HG03045 (cell line): ENCODE results near the gene PRDX5.

ENCODE experiments used
- ATAC-seq: cut with Tn5 transposase; IDR thresholded peaks from one replicate; pipeline ENCODE4 v1.9.1; 2021; ENCODE audit warnings: mild to moderate bottlenecking, moderate library complexity; ENCODE audit not compliant: unreplicated experiment

The PRDX5 gene

DNA sequence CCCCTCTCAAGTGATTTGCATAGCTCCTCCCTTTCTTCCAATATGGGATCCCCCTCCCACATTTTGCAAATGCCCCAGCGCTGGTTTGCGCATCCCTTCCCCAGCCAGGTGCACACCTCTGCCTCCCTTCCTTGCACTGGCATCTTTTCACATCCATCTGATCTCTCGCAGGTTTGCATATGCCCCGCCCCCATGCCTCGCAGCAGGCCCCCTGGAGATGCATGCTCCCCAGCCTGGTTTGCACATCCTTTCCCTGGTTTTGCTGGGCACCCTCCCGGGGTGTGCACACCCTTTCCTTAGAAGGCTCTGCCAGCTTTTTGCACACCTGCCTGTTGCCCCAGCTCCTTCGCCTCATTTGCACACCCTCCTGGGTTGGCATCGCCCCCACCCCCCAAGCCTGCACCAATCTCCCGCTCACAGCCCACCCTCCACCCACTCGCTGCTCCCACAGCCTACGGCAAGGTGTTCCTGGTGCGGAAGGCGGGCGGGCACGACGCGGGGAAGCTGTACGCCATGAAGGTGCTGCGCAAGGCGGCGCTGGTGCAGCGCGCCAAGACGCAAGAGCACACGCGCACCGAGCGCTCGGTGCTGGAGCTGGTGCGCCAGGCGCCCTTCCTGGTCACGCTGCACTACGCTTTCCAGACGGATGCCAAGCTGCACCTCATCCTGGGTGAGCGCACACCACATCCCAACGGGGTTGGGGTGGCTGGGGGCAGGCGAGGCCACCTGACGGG lies 42.0 kb downstream of the PRDX5 start:
- ATAC-seq: no peak

DNA sequence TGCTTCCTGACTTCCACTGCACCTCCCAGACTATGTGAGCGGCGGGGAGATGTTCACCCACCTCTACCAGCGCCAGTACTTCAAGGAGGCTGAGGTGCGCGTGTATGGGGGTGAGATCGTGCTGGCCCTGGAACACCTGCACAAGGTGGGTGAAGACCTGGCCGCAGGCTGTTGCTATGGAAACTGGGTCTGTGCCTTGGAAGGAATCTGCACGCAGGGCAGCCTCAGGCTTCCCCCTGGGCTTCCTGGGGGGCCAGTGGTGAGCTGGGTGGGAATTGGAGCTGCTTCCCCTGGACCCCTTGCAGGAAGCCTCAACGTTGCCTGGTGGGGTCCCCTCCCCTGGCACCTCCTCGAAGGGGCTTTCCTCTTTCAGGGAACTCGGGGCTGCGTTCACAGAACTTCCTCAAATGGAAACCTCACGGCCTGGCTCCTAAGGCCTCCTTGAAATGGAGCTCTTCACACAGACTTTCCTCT lies 42.6 kb downstream of the PRDX5 start:
- ATAC-seq: no peak

DNA sequence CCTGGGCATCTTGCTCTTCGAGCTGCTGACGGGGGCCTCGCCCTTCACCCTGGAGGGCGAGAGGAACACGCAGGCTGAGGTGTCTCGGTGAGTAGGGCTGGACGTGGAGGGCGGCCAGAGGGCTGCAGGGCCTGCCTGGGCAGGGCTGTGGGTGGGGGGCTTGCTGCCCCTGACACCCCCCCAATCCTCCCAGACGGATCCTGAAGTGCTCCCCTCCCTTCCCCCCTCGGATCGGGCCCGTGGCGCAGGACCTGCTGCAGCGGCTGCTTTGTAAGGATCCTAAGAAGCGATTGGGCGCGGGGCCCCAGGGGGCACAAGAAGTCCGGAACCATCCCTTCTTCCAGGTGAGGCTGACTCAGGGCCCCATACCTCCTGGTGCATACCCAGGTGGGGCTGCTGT lies 43.7 kb downstream of the PRDX5 start:
- ATAC-seq: no peak

DNA sequence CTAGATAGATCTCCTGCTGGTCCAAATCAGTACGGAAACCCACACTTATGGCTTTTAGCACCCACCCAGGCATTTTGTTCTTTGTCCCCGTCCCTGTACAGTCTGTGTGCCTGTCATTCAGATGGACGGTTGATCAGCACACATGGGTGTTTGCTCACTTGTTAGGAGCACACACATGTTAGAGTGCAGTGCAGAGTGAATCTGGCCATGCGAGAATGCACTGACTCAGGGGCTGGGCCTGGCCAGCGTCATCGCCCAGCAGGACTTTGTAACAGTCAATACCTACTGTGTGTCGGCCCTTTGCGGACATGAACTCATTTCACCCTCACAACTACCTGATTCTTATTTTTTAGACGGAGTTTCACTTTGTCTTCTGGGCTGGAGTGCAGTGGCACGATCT lies 44.4 kb downstream of the PRDX5 start:
- no peak for ATAC-seq

DNA sequence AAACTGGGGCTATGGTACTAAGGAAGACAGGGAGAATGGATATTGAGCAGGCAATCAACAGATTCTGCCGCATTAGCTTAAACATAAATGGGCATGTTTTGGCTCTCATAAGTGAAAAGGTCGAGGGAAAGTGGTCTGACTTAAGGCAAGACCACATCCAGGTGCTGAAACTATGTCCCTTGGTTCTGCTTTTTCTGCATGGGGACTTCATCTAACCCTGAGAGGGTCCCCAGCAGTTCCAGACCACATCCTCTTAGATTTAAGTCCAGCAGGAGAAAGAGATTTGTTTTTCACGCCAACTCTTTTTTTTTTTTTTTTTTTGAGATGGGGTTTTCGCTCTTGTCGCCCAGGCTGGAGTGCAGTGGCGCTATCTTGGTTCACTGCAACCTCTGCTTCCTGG lies 46.5 kb downstream of the PRDX5 start:
- ATAC-seq: no peak

DNA sequence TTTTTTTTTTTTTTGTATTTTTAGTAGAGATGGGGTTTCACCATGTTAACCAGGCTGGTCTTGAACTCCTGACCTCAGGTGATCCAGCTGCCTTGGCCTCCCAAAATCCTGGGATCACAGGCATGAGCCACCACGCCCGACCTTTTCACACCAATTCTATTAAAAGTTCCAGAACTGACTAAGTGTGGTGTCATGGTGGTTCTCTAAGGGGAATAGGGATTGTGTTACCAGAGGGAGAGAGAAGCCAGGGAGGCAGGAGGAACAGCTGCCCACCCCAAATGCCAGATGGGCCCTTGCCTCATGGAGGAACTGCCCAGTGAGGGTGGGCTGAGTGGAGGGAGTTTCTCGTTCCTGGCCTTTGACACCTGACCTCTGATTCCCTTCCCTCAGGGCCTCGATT lies 47.0 kb downstream of the PRDX5 start:
- ATAC-seq: no peak

DNA sequence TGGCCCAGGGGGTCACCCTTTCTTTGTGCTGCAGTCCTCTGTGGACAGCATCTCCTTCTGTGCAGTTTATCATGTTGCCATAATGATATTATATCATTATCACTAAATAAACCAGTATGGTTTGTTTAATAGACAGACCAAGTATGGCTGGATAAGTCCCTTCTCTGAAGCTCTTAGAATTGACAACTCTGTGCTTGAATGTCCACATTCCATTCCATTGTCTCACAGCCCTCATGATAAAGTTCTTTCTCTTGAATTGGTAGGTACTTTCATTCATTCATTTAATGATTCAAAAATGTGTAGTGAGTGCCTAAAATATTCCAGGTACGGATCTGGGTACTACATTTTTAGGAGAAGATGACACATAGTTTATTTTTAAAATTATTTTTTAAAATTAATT lies 48.8 kb downstream of the PRDX5 start:
- ATAC-seq: no peak

DNA sequence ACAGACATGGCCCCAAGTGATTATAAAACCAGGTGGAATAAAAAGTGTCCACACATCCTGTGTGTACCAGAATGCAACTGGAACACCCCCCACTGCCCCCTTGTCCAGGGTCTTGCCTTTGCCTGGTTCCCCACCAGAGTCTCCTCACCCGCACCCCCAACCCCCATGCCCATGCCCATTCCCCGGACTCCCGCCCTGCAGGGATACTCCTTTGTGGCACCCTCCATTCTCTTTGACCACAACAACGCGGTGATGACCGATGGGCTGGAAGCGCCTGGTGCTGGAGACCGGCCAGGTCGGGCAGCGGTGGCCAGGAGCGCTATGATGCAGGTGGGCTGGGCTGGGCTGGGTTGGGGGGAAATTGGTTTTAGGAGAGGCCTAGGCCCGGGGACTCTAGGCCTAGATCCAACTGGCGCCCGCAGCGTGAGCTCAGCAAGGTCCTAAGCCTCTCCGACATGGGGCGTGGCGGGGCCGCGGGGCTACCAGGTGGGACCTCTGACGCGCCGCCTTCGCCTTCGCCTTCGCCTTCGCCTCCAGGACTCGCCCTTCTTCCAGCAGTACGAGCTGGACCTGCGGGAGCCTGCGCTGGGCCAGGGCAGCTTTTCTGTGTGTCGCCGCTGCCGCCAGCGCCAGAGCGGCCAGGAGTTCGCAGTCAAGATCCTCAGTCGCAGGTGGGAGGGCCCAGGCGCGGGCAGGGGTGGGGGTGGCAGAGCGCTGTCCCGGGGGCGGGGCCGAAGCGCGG lies 50.2 kb downstream of the PRDX5 start:
- ATAC-seq: no peak

DNA sequence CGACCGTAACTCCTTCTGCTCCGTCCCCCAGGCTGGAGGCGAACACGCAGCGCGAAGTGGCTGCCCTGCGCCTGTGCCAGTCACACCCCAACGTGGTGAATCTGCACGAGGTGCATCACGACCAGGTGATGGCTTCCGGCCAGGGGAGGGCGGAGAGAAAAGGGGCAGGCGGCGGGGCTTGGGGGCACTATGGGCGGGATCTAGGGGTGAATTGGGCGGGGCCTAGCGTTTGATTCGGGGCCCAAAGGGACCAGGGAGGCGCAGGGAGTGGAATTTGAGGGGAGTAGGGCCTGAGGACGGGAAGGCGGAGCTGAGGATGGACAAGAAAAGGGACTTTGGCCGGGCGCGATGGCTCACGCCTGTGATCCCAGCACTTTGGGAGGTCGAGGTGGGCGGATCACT lies 50.8 kb downstream of the PRDX5 start:
- no peak for ATAC-seq

DNA sequence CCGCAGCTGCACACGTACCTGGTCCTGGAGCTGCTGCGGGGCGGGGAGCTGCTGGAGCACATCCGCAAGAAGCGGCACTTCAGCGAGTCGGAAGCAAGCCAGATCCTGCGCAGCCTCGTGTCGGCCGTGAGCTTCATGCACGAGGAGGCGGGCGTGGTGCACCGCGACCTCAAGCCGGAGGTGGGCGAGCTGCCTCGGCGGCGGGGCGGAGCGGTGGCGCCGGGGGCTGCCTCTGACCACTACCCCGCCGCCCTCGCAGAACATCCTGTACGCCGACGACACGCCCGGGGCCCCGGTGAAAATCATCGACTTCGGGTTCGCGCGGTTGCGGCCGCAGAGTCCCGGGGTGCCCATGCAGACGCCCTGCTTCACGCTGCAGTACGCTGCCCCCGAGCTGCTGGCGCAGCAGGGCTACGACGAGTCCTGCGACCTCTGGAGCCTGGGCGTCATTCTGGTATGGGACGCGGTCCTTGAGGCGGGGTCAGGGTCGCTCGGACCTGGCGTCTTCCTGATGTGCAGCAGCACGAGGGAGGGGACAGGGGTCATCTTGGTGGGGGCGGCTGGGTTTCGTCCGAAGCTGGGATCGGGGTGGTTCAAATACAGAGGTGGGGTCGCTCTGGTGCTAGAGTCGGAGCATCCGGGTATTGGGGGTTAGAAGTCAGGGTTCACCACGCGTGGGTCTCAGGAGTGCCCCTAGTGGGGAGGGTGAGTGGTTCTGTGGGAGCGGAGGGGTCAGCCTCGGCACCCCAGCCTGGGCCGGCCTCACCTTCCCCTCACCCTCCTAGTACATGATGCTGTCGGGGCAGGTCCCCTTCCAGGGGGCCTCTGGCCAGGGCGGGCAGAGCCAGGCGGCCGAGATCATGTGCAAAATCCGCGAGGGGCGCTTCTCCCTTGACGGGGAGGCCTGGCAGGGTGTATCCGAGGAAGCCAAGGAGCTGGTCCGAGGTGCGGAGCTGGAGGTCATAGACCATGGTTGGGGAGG lies 51.8 kb downstream of the PRDX5 start:
- ATAC-seq: no peak

DNA sequence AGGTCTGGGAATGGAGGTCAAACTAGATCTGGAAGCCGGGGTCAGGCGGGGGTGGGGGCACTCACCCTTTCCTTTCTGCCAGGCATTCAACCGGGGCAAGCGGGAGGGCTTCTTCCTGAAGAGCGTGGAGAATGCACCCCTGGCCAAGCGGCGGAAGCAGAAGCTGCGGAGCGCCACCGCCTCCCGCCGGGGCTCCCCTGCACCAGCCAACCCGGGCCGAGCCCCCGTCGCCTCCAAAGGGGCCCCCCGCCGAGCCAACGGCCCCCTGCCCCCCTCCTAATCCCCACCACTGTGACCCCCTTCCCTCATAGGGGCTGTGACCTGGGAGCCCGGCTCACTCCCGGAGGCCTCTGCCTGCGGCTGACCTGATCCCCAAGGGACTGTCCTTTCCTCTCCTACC lies 53.3 kb downstream of the PRDX5 start:
- no peak for ATAC-seq
